Gastrocnemius medialis (tissue), 4 donors: ENCODE measurements around the gene MT1X.

Experiments used
- CTCF ChIP-seq, 5 experiments: fragments of 450-650 bp in 3 of 5; fragments of 200-600 bp in 2 of 5; sonication (generic) in 2 of 5; IDR thresholded peaks in 4 of 5; conservative IDR thresholded peaks in 1 of 5; 1 replicate in 4 of 5; 2 replicates in 1 of 5; pipeline ENCODE4 v1.5.1; 2016 to 2019; ENCODE audit warnings: antibody characterized with exemption in 5 of 5, mild to moderate bottlenecking in 3 of 5, moderate library complexity in 3 of 5
- POLR2A ChIP-seq, 2 donors: fragments of 450-650 bp; IDR thresholded peaks; one replicate each; pipeline ENCODE4 v1.6.1; 2017; ENCODE audit warnings: antibody characterized with exemption in 2 of 2, mild to moderate bottlenecking in 2 of 2, moderate library complexity in 2 of 2

- TF ChIP-seq CTCF (IDR thresholded peaks at IDR 0.05 in 4 of 5, conservative IDR thresholded peaks at IDR 0.05 in 1 of 5) (no peak), POLR2A (IDR thresholded peaks at IDR 0.05) (no peak)
These were observed 31.5 kb downstream of the MT1X start for GRCh38 chr16:56713794-56714193.
